Gastroesophageal sphincter (tissue), 4 donors: Measurements from ENCODE around the gene CARMIL3. TPM values are rescaled to one million over a fixed set of nuclear protein-coding genes. Genes with fewer than 3 reads are reported as not detected.

Experiments
- ATAC-seq: fragments of 150-250 bp; one replicate; pipeline ENCODE4 v1.9.1; 2016; ENCODE audit warnings: mild to moderate bottlenecking, moderate library complexity
- H3K27ac ChIP-seq, 4 donors: fragments of 200-600 bp; sonication (generic) in 3 of 4; 1 replicate in 3 of 4; 2 replicates in 1 of 4; pipeline ENCODE4 v1.5.1; 2016 to 2019
- H3K27me3 ChIP-seq: fragments of 200-600 bp; sonication (generic); one replicate; pipeline ENCODE4 v1.5.1; 2019
- H3K36me3 ChIP-seq, 2 donors: fragments of 200-600 bp; sonication (generic); one replicate each; pipeline ENCODE4 v1.5.1; 2019; ENCODE audit warnings: control low read depth in 1 of 2
- H3K4me1 ChIP-seq, 3 donors: fragments of 200-600 bp; sonication (generic); 1 replicate in 2 of 3; 2 replicates in 1 of 3; pipeline ENCODE4 v1.5.1; 2016 to 2019; ENCODE audit warnings: control low read depth in 2 of 3
- H3K4me3 ChIP-seq, 2 donors: fragments of 200-600 bp; sonication (generic); one replicate each; pipeline ENCODE4 v1.5.1; 2019; ENCODE audit warnings: mild to moderate bottlenecking in 1 of 2, moderate library complexity in 1 of 2
- H3K9me3 ChIP-seq, 3 donors: fragments of 200-600 bp; sonication (generic); one replicate each; pipeline ENCODE4 v1.5.1; 2017 to 2019; ENCODE audit warnings: control low read depth in 2 of 3
- EP300 ChIP-seq: sonication (generic); formaldehyde crosslinking; IDR thresholded peaks from one replicate; pipeline ENCODE4 v1.6.1; 2017; ENCODE audit warnings: antibody characterized with exemption, mild to moderate bottlenecking
- POLR2A ChIP-seq, 2 donors: fragments of 450-650 bp; IDR thresholded peaks; one replicate each; pipeline ENCODE4 v1.6.1; 2017; ENCODE audit warnings: antibody characterized with exemption in 2 of 2, mild to moderate bottlenecking in 2 of 2, moderate library complexity in 1 of 2
- POLR2AphosphoS5 ChIP-seq: sonication (generic); formaldehyde crosslinking; IDR thresholded peaks from one replicate; pipeline ENCODE4 v1.6.1; 2017; ENCODE audit warnings: antibody characterized with exemption
- WGBS, 2 donors: methylation state at CpG; one replicate each; pipeline ENCODE4 v1.1.5; 2018; ENCODE audit warnings: low coverage in 1 of 2; 5-methylcytosine and 5-hydroxymethylcytosine counted together
- total RNA-seq, 4 donors: library from RNA; depleted of rRNA; stranded (reverse); fragments of >200 nt; gene quantifications; one replicate each; pipeline ENCODE4 v1.1.0, GENCODE V29; 2016
- TF ChIP-seq, protein P1 (sequence below), 4 experiments: fragments of 200-600 bp in 2 of 4; fragments of 450-650 bp in 2 of 4; sonication (generic) in 1 of 4; IDR thresholded peaks; one replicate each; pipeline ENCODE4 v1.5.1; 2017 to 2019; ENCODE audit warnings: antibody characterized with exemption in 4 of 4, mild to moderate bottlenecking in 2 of 4, moderate library complexity in 2 of 4

Gene CARMIL3
- total RNA-seq, 4 donors from 2014 or later = 0.12 to 0.47 (median 0.17) TPM; not detected in 1

GRCh38 chr14:24070285-24071143 lies 18.7 kb downstream of the CARMIL3 start:
- WGBS, 2 donors = 80% methylated on average over 10 of the region's 10 CpGs; no CpG with 5 or more reads in 1 of the 2 donors

GRCh38 chr14:24071144-24071697 lies 19.4 kb downstream of the CARMIL3 start, which contains the start of gene CPNE6:
Gene CPNE6, plus strand, starts transcription at chr14:24071562. Its CDS starts 1,375 bp downstream, at chr14:24072937.
- WGBS, 2 donors = 60% methylated on average over 8 of the region's 19 CpGs; no CpG with 5 or more reads in 1 of the 2 donors
- TF ChIP-seq POLR2AphosphoS5 (no peak), EP300 (no peak), POLR2A (IDR thresholded peaks at IDR 0.05) (no peak)
- TF ChIP-seq, protein P1, sequence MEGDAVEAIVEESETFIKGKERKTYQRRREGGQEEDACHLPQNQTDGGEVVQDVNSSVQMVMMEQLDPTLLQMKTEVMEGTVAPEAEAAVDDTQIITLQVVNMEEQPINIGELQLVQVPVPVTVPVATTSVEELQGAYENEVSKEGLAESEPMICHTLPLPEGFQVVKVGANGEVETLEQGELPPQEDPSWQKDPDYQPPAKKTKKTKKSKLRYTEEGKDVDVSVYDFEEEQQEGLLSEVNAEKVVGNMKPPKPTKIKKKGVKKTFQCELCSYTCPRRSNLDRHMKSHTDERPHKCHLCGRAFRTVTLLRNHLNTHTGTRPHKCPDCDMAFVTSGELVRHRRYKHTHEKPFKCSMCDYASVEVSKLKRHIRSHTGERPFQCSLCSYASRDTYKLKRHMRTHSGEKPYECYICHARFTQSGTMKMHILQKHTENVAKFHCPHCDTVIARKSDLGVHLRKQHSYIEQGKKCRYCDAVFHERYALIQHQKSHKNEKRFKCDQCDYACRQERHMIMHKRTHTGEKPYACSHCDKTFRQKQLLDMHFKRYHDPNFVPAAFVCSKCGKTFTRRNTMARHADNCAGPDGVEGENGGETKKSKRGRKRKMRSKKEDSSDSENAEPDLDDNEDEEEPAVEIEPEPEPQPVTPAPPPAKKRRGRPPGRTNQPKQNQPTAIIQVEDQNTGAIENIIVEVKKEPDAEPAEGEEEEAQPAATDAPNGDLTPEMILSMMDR (IDR thresholded peaks at IDR 0.05) = no peak

More at GRCh38 chr14:24070285-24071143, 18.7 kb downstream of the CARMIL3 start:
- no peak for TF ChIP-seq POLR2AphosphoS5
- TF ChIP-seq, protein P1 (IDR thresholded peaks at IDR 0.05) = no peak
- TF ChIP-seq EP300 = no peak
- no peak for TF ChIP-seq POLR2A (IDR thresholded peaks at IDR 0.05)
- Histone ChIP-seq H3K27me3 (peaks cover 38% of the 10 kb centered on the region), H3K27ac (no peak overlapping the region), H3K9me3 (no peaks in the 10 kb centered on the region), H3K4me1 (peaks cover 0 to 21% (median 0%) of the 10 kb centered on the region in 3 donors), H3K36me3 (no peaks in the 10 kb centered on the region), H3K4me3 (no peak overlapping the region)
- ATAC-seq = no peak

DNA sequence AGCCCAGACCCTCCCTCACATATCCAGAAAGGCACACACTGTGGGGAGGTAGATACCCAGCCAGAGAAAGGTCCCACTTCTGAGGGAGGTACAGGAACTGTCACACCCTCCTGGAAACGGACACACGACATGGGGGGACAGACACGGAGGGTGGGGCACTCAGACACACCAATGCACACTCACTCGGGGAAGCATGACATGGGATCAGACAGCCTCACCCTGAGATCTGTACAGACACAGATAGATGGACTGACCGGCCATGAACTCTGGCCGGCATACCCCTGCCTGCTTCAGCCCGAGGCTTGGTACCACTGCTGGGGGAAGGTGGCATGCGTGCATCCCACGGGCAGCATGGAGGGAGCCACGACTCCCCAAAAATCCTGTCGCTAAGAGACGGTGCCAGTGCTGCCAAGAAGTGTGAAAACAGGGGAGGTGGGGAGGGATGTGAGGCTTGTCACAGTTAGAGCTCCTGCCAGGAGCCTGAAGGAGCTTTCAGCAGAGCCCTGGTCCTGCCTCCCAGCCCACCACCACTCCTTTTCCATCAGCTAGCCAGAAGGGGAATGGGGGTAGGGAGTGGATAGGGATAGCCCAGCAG lies 20.1 kb downstream of the CARMIL3 start:
- H3K4me3 ChIP-seq = no peak overlapping the region
- WGBS, 2 donors = 48% methylated on average over 7 of the region's 12 CpGs; no CpG with 5 or more reads in 1 of the 2 donors
- TF ChIP-seq POLR2A (IDR thresholded peaks at IDR 0.05) (no peak), EP300 (no peak), POLR2AphosphoS5 (no peak)
- TF ChIP-seq, protein P1 (IDR thresholded peaks at IDR 0.05) = no peak
- H3K4me1 ChIP-seq = peaks cover 0 to 21% (median 0%) of the 10 kb centered on the region in 3 donors
- no peak for ATAC-seq
- no peaks in the 10 kb centered on the region for H3K36me3 ChIP-seq
- peaks cover 44% of the 10 kb centered on the region for H3K27me3 ChIP-seq
- H3K9me3 ChIP-seq = no peaks in the 10 kb centered on the region
- H3K27ac ChIP-seq = no peak overlapping the region

More at GRCh38 chr14:24071144-24071697, 19.4 kb downstream of the CARMIL3 start, which contains the start of gene CPNE6:
- ATAC-seq = no peak
- Histone ChIP-seq H3K9me3 (no peaks in the 10 kb centered on the region), H3K4me3 (no peak within 1 kb of the TSS), H3K4me1 (peaks cover 0 to 21% (median 0%) of the 10 kb centered on the region in 3 donors), H3K27ac (no peak within 1 kb of the TSS), H3K27me3 (peaks cover 44% of the 10 kb centered on the region), H3K36me3 (no peaks in the 10 kb centered on the region)

DNA sequence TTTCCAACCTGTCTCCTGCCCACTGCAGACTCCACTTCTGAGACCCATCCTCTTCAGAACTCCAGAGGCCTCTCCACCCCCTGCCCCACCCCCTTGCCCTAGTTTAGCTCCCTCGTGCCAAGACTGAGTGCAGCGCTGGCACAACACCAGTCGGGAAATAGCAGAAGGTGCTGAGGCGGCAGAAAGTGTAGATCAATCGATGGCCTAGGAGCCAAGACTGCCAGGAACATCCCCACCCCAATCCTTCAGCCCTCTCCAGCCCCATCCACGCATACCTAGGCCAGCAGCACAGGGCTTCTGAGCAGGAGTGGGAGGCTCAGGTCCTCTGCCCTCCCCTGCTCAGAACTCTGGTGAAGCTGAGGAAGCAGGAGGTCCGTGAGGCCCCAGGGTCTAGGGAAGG lies 20.6 kb downstream of the CARMIL3 start:
- no peak overlapping the region for H3K4me3 ChIP-seq
- WGBS, 2 donors = no CpG with 5 or more reads among the region's 7 CpGs
- peaks cover 44% of the 10 kb centered on the region for H3K27me3 ChIP-seq
- H3K4me1 ChIP-seq = peaks cover 0 to 21% (median 0%) of the 10 kb centered on the region in 3 donors
- TF ChIP-seq, protein P1 (IDR thresholded peaks at IDR 0.05) = no peak
- TF ChIP-seq POLR2A (IDR thresholded peaks at IDR 0.05) (no peak), POLR2AphosphoS5 (no peak), EP300 (no peak)
- no peak for ATAC-seq
- H3K36me3 ChIP-seq = no peaks in the 10 kb centered on the region
- H3K9me3 ChIP-seq = no peaks in the 10 kb centered on the region
- no peak overlapping the region for H3K27ac ChIP-seq
